HG02938 (cell line): Measurements from ENCODE around the gene STAC3.

Source experiments
- ATAC-seq: cut with Tn5 transposase; IDR thresholded peaks from one replicate; pipeline ENCODE4 v1.9.1; 2021; ENCODE audit warnings: mild to moderate bottlenecking, moderate library complexity; ENCODE audit not compliant: unreplicated experiment

The STAC3 gene

DNA sequence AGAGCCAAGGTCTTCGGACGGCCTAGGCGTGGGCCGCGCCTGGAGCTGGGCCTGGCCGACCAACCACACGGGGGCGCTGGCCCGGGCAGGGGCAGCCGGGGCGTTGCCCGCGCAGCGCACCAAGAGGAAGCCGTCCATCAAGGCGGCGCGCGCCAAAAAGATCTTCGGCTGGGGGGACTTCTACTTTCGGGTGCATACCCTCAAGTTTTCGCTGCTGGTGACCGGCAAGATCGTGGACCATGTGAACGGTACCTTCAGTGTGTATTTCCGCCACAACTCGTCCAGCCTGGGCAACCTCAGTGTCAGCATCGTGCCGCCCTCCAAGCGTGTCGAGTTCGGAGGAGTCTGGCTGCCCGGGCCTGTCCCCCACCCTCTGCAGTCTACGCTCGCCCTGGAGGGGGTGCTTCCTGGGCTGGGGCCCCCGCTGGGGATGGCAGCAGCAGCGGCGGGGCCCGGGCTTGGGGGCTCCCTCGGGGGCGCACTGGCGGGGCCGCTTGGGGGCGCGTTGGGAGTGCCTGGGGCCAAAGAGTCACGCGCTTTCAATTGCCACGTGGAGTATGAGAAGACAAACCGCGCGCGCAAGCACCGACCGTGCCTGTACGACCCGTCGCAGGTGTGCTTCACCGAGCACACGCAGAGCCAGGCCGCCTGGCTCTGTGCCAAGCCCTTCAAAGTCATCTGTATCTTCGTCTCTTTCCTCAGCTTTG is 25.9 kb downstream of the STAC3 start:
- ATAC-seq: no peak

- ATAC-seq: no peak
These were observed 26.6 kb downstream of the STAC3 start for GRCh38 chr12:57224278-57224972.

GRCh38 chr12:57223191-57224165 is 27.5 kb downstream of the STAC3 start:
- no peak for ATAC-seq

DNA sequence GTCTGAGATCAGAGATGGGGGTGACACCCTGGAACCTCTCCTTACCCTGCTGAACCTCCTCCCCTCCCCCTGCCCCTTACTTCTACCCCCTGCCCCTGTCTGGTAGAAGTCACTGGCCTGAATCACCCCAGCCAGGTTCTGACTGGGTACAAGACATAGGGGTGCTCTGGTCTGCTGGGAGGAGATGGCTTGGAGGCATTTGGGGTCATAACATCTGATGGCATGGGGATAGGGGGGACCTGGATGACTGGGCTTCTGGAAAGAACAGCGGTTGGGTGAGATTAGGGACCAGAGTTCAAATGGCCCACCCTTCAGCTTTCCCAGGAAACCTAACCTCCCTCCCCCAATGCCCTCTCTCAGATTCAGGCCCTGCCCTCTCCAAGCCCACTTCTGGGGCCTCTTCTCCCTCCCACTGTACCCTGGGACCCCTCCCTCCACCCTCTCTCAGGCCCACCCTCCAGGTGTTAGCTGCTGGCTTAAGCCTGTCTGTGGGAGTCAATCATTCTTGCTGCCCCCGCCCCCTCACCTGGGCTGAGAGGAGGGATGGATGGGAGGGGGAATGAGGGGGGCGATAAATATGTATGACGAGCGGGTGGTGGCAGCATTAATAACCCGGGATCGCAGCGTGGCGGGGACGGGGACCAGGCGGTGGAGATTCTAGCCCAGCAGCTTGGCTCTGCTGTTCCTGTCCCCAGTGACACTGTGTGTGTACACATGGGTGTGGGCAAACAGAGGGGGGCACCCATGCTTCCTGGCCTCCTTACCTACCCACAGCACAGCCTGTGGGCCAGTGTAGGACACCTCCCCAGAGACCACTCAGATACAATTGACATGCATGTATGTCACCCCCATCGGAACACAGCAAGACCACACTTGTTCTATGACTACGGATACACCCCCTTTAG is 28.4 kb downstream of the STAC3 start:
- ATAC-seq: no peak

GRCh38 chr12:57221169-57221917 is 29.6 kb downstream of the STAC3 start:
- no peak for ATAC-seq

DNA sequence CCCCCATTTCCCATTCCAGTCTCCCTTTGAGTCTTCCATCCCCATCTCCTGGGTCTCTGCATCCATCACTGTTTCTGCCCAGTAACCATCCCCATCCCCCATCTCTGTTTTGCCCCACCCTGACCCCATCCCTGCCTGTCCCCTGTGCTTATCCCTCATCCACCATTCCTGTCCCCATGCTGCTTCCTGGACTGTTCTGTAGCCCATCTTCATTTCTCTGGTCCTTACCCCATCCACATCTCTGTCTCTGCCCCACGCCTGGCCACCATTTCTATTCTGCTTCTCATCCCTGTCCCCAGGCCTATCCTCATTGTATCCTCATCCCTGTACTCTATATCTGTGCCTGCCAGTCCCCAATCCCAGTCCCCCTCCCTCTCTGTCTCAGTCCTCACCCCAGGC is 30.2 kb downstream of the STAC3 start:
- no peak for ATAC-seq

DNA sequence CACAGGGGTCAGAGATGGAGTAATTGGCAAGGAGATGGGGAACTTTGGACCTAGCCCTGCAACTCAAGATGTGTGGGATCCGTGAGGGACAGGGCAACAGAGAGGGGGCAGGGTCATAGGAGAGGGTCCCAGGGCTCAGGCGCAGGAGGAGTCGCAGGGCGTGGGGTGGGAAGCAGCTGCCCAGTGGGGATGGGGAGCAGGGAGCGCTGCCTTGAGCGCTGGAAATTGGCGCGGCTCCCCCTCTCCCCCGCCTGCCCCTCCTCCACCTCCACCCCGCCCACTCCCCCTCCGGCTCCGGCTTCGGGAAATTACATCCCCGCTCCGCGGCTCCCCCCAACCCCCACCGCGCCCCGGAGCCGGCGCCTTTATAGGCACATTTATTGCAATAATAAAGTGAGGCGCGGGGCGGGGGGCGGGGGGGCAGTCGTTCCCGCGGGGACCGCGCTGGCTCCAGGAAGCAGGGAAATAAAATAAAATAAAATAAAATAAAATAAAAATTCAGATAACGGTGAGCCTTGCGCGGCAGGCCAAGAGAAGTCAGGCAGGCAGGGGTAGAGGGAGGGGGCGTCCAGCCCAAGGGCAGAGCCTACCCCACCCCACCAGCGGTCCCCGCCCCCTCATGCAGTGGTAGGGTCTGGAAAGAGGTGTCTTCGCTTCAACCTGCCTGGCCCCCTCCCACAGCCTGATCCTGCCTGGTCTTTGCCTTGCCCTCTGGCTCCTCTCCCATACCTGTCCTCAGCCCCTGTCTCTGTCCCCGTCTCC is 30.8 kb downstream of the STAC3 start:
- no peak for ATAC-seq

GRCh38 chr12:57219205-57219992 is 31.6 kb downstream of the STAC3 start:
- ATAC-seq: no peak

GRCh38 chr12:57218030-57218853 is 32.7 kb downstream of the STAC3 start:
- no peak for ATAC-seq

DNA sequence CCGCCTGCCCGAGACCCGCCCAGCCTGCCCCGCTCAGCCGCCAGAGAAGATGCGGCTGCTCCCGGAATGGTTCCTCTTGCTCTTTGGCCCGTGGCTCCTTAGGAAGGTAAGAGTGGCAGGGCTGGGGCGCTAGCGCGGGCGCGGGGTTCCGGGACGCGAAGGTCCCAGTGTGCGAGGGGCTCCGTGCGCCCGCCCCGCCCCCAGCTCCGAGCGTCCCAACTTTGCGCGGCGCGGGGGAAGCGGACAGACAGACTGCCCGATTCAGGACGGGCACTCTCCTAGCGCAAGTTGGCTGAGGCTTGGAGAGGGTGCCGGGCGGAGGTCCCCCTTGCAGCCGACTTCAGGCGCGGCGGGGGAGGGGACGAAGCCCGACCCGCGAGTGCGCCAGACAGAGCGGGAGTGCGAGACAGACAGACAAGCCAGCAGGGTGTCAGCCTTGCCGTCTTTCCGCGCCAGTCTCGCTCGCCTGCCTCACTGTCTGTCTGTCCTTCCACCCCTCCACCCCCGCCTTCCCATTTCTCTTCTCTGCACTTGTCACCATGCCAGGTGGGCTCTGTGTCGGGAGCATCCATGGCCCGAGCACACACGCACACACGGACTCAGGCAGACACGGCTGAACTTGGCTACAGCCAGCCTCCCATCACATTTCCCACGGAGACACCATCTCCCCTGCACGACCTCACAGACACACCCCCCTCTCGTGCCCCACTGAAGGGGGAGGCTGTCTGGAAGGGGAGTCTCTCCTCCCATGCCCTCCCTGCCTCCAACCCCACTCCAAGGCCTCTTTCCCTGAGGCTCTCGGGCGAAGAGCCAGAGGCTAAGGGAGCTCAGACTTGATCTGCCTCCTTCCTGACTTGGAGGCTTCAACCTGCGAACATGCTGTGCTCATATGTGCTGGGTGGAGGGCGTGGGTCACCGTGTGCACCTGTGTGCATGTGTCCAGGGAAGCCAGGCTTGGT is 33.8 kb downstream of the STAC3 start:
- no peak for ATAC-seq

DNA sequence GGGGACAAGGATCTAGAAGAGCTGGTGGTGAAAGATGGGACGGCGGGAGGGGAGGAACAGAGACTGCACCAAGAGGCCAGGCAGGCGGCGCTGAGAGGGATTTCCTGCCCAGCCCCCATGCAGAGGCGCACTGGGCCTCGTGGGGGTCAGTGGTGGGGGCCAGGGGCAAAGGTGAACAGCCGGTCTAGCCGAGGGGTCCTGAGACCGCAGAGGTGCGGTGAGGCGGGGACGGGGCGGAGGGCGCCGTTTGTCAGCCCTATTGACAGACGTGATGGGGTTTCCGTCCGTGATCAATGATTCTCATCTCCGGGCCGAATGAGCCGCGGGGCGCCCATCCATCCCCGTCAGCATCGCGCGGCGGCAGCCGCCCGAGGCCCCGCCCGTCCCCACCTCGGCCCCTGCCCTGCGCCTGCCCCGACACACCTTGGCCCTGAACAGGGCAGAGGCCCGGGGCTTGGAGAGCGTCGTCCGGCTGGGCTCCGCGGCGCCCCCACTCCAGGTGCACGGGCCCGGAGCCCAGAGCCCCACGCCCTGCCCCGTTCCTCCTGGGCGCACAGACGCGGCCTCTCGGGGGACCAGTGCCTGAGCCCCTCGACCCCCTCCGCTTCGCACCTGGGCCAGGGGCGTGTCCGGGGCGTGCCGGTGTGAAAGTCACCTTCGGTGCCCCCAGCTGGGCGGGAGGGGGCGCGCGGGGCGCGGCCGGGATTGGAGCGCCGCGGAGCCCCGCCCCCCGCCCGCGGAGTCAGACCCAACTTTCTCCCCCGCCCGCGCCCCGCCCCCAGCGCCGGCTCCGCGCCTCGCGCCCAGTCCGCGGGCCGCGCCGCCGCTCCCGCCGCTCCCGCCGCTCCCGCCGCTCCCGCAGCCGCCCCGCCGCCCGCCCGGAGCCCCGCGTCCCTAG is 34.7 kb downstream of the STAC3 start, which contains the start of gene NXPH4:
TSS of gene NXPH4 (plus strand) at position 781 of the 898 bp plus-strand sequence. CDS start 176 bp downstream, outside the sequence.
- ATAC-seq: no peak

DNA sequence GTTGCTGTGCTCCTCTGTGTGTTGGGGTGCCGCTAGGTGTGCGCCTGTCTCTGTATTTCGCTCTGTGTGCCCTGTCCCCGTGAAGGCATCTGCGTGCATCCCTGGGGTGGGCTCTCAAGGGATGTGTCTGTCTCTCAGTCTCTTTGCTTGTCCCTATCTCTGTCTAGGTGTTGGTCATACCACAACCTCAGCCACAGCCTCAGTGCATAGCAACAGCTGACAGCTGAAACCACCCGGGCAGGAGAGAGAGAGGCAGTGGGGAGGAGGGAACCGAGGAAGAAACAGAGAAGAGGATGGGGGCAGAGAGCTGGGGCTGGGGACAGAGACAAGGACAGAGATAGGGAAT is 35.3 kb downstream of the STAC3 start:
- ATAC-seq: no peak

DNA sequence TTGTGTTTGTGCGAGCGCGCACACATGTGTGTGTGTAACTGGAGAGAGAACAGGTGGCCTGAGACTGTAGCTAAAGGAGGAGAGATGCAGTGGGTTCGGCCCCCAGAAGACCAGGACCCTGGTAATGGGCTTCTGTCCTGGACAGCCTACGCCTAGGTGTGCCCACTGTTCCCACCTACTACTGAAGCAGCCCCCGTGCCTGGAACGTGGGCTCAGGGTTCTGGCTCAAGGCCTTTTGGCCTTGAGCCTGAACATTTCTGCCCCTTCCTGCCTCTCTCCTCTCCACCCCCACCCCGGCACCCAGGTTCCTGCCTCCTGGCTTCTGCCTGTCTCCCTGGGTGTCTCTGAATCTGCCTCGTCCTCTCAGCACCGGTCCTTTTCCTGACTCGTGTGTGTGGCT is 35.9 kb downstream of the STAC3 start:
- ATAC-seq: no peak

DNA sequence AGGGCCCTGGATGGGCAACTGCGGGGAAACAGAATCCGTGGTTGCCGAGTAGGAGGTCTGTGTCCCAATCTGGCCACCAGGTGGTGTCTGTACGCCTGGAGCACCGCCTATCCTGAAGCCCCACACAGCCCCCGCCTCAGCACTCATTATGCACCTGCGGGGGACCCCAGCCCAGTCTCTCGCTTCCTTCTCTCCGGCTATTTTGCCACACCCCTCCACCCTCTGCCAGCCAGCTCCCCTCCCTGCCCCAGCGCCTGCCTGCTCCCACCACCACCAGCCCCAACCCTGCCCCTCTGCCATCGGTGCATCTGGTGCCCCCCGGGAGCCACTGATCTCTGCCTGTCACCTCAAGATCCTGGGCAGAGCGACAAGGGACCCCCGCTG is 36.6 kb downstream of the STAC3 start:
- ATAC-seq: no peak

DNA sequence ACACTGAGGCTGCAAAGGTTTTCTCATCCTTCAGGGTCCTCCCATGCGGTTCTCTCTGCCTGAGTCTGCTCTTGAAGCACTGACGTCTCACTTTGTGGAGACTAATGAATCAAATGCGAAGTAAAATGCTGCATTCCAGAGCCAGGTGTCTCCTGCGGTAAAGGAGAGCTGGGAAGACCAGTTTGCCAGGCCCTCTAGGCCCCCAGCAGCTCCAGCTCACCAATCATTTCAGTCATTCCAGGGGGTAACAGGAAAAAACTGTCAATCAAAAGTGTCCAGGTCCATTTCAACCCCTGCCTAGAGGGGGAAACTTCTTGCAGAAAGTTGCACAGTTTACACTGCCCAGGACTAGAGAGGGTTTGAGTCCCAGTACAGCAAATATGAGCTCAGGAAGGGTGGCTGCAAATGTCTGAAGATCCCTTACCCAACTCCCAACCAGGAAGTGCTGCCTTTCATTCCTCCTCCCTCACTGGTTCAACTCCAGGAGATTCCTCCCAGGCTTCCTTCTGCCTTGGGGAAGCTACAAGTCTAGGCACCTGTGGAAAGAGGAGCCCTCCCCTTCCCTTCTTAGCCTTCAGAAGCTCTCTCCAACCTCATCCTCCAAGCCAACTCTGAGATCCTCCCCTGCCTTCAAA is 37.1 kb downstream of the STAC3 start:
- no peak for ATAC-seq
